ENCODE results near the gene SLC6A19. TPM values are rescaled to one million over a fixed set of nuclear protein-coding genes. Genes with fewer than 3 reads are reported as not detected.

SLC6A19 gene
- total RNA-seq, 2 donors from 2014 or later, result not detected

GRCh38 chr5:1161108-1161832 is 40.1 kb upstream of the SLC6A19 start:
- H3K4me1 Mint-ChIP-seq (ENCODE audit: low read depth), result no peaks in the 10 kb centered on the region
- peaks cover 2 to 3% of the 10 kb centered on the region in 2 donors for H3K36me3 Mint-ChIP-seq (ENCODE audit: insufficient read depth in 2 of 2)
- H3K27me3 Mint-ChIP-seq (ENCODE audit: low read depth), result peaks cover 51% of the 10 kb centered on the region
- H3K4me3 Mint-ChIP-seq, result no peak overlapping the region
- DNase-seq, result no peak
- no peaks in the 10 kb centered on the region for H3K9me3 Mint-ChIP-seq
- no peak for ATAC-seq (replicated peaks in 1 of 2)
- H3K27ac Mint-ChIP-seq, result no peak overlapping the region

DNA sequence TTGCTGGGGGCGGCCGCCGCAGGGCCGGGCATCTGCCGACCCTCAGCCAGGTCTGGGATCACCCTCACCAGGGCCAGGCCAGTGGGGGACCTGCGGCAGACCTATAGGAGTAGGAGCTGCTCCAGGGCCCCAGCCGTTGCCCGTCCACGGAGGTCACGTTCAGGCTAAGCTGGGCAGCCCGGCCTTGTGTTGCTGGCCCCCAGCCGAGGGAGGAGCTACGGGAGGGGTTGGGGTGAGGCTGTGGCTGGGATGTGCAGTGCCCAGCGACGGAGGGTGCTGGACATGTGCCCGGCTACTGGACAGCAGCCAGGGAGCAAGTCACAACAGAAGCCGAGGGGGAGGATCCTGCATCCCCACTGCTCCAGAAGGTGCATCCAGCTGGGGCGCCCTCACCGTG is 39.6 kb upstream of the SLC6A19 start:
- peaks cover 52% of the 10 kb centered on the region for H3K27me3 Mint-ChIP-seq (ENCODE audit: low read depth)
- DNase-seq, result no peak
- H3K4me3 Mint-ChIP-seq, result no peak overlapping the region
- H3K27ac Mint-ChIP-seq, result no peak overlapping the region
- H3K36me3 Mint-ChIP-seq (ENCODE audit: insufficient read depth in 2 of 2), result peaks cover 2 to 3% of the 10 kb centered on the region in 2 donors
- no peaks in the 10 kb centered on the region for H3K9me3 Mint-ChIP-seq
- no peaks in the 10 kb centered on the region for H3K4me1 Mint-ChIP-seq (ENCODE audit: low read depth)
- ATAC-seq (replicated peaks in 1 of 2), result no peak

- Mint-ChIP-seq H3K27me3 (ENCODE audit: low read depth) (peaks cover 50% of the 10 kb centered on the region), H3K4me1 (ENCODE audit: low read depth) (no peaks in the 10 kb centered on the region), H3K9me3 (no peaks in the 10 kb centered on the region), H3K4me3 (no peak overlapping the region), H3K27ac (no peak overlapping the region), H3K36me3 (ENCODE audit: insufficient read depth in 2 of 2) (peaks cover 0 to 1% of the 10 kb centered on the region in 2 donors)
- ATAC-seq (replicated peaks in 1 of 2) (no peak), DNase-seq (no peak)
These were observed 39.1 kb upstream of the SLC6A19 start for GRCh38 chr5:1162276-1162675.

GRCh38 chr5:1162751-1163150 is 38.6 kb upstream of the SLC6A19 start:
- Mint-ChIP-seq H3K27ac (no peak overlapping the region), H3K4me1 (ENCODE audit: low read depth) (peaks cover under 1% of the 10 kb centered on the region), H3K36me3 (ENCODE audit: insufficient read depth in 2 of 2) (no peaks in the 10 kb centered on the region), H3K27me3 (ENCODE audit: low read depth) (peaks cover 45% of the 10 kb centered on the region), H3K4me3 (no peak overlapping the region), H3K9me3 (no peaks in the 10 kb centered on the region)
- no peak for DNase-seq
- no peak for ATAC-seq (replicated peaks in 1 of 2)

DNA sequence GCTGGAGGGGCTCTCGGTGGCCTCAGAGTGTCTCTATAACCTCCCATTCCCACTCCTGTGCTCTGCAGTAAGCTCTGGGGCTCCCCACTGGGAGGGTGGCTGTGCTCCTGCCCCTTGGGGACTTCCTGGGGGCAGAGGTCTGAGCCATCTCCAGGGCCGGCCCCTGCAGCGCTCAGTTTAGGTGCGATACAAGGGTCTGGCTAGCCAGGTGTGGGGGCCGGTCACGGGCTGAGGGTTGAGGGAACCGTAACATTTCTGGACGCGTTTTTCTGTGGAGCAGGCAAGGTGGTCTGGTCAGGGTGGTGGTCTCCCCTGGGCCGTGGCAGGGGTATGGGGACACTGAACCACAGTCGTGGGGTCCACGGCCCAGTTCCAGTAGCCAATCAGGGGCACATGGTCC is 38.0 kb upstream of the SLC6A19 start:
- ATAC-seq (replicated peaks in 1 of 2) (no peak), DNase-seq (no peak)
- no peaks in the 10 kb centered on the region for H3K36me3 Mint-ChIP-seq (ENCODE audit: insufficient read depth in 2 of 2)
- H3K4me3 Mint-ChIP-seq, result no peak overlapping the region
- H3K9me3 Mint-ChIP-seq, result no peaks in the 10 kb centered on the region
- H3K27me3 Mint-ChIP-seq (ENCODE audit: low read depth), result peaks cover 47% of the 10 kb centered on the region
- H3K4me1 Mint-ChIP-seq (ENCODE audit: low read depth), result peaks cover 7% of the 10 kb centered on the region
- no peak overlapping the region for H3K27ac Mint-ChIP-seq

- DNase-seq (no peak), ATAC-seq (replicated peaks in 1 of 2) (no peak)
- Mint-ChIP-seq H3K4me1 (ENCODE audit: low read depth) (peaks cover 9% of the 10 kb centered on the region), H3K4me3 (no peak overlapping the region), H3K27ac (no peak overlapping the region), H3K36me3 (ENCODE audit: insufficient read depth in 2 of 2) (no peaks in the 10 kb centered on the region), H3K27me3 (ENCODE audit: low read depth) (peaks cover 43% of the 10 kb centered on the region), H3K9me3 (no peaks in the 10 kb centered on the region)
These were observed 37.5 kb upstream of the SLC6A19 start for GRCh38 chr5:1163879-1164278.

GRCh38 chr5:1164696-1165630 is 36.4 kb upstream of the SLC6A19 start:
- Mint-ChIP-seq H3K4me3 (no peak overlapping the region), H3K36me3 (ENCODE audit: insufficient read depth in 2 of 2) (no peaks in the 10 kb centered on the region), H3K27ac (no peak overlapping the region), H3K9me3 (no peaks in the 10 kb centered on the region), H3K4me1 (ENCODE audit: low read depth) (peaks cover 9% of the 10 kb centered on the region), H3K27me3 (ENCODE audit: low read depth) (peaks cover 32% of the 10 kb centered on the region)
- DNase-seq (no peak), ATAC-seq (replicated peaks in 1 of 2) (no peak)

DNA sequence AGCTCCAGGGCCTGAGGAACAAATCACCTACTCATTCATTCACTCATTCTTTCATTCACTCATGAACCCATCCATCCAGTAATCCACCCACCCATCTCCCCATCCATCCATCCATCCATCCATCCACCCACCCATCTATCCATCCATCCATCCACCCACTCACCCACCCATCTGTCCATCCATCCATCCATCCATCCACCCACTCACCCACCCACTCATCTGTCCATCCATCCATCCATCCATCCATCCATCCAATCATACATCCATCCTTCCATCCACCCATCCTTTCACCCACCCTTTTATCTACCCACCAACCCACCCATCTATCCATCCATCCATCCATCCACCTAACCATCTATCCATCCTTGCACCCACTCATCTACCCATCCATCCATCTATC is 35.5 kb upstream of the SLC6A19 start:
- ATAC-seq (replicated peaks in 1 of 2), result no peak
- DNase-seq, result no peak
- peaks cover 9% of the 10 kb centered on the region for H3K4me1 Mint-ChIP-seq (ENCODE audit: low read depth)
- no peak overlapping the region for H3K27ac Mint-ChIP-seq
- no peaks in the 10 kb centered on the region for H3K9me3 Mint-ChIP-seq
- peaks cover 27% of the 10 kb centered on the region for H3K27me3 Mint-ChIP-seq (ENCODE audit: low read depth)
- no peak overlapping the region for H3K4me3 Mint-ChIP-seq
- no peaks in the 10 kb centered on the region for H3K36me3 Mint-ChIP-seq (ENCODE audit: insufficient read depth in 2 of 2)

- DNase-seq (no peak), ATAC-seq (replicated peaks in 1 of 2) (no peak)
- Mint-ChIP-seq H3K4me1 (ENCODE audit: low read depth) (peaks cover 9% of the 10 kb centered on the region), H3K36me3 (ENCODE audit: insufficient read depth in 2 of 2) (no peaks in the 10 kb centered on the region), H3K27ac (no peak overlapping the region), H3K27me3 (ENCODE audit: low read depth) (peaks cover 27% of the 10 kb centered on the region), H3K4me3 (no peak overlapping the region), H3K9me3 (no peaks in the 10 kb centered on the region)
These were observed 35.0 kb upstream of the SLC6A19 start for GRCh38 chr5:1166370-1166769.

DNA sequence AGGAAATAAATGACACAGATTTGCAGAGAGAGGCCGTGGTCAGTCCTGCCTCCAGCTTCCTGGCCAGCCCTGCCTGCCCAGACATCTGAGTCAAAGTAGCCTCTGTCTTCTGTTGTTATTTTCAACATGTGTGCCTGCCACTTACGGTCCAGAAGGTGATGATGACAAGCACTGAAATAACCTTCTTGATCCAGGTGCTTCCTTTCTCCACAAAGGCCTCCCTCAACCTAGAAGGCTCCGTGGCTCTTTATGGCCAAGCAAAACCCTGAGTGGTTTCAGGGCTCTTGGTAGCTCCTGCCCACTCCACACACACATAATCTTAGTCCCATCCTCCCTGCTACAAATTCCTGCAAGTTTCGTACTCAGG is 34.1 kb upstream of the SLC6A19 start:
- H3K36me3 Mint-ChIP-seq (ENCODE audit: insufficient read depth in 2 of 2), result no peaks in the 10 kb centered on the region
- H3K4me3 Mint-ChIP-seq, result no peak overlapping the region
- ATAC-seq (replicated peaks in 1 of 2) (peak in 1 of 2 donors; percentile 6), DNase-seq (no peak)
- H3K4me1 Mint-ChIP-seq (ENCODE audit: low read depth), result peaks cover 9% of the 10 kb centered on the region
- peaks cover 27% of the 10 kb centered on the region for H3K27me3 Mint-ChIP-seq (ENCODE audit: low read depth)
- no peak overlapping the region for H3K27ac Mint-ChIP-seq
- no peaks in the 10 kb centered on the region for H3K9me3 Mint-ChIP-seq

- H3K9me3 Mint-ChIP-seq, result no peaks in the 10 kb centered on the region
- peak overlapping the region; percentile 71 to 82 for H3K4me3 Mint-ChIP-seq
- H3K27me3 Mint-ChIP-seq (ENCODE audit: low read depth), result peaks cover 27% of the 10 kb centered on the region
- DNase-seq, result peak; percentile 70 to 72
- H3K36me3 Mint-ChIP-seq (ENCODE audit: insufficient read depth in 2 of 2), result no peaks in the 10 kb centered on the region
- H3K4me1 Mint-ChIP-seq (ENCODE audit: low read depth), result peaks cover 10% of the 10 kb centered on the region
- ATAC-seq (replicated peaks in 1 of 2), result peak; percentile 74 to 80
- H3K27ac Mint-ChIP-seq, result no peak overlapping the region
These were observed 33.4 kb upstream of the SLC6A19 start for GRCh38 chr5:1167728-1168709.

DNA sequence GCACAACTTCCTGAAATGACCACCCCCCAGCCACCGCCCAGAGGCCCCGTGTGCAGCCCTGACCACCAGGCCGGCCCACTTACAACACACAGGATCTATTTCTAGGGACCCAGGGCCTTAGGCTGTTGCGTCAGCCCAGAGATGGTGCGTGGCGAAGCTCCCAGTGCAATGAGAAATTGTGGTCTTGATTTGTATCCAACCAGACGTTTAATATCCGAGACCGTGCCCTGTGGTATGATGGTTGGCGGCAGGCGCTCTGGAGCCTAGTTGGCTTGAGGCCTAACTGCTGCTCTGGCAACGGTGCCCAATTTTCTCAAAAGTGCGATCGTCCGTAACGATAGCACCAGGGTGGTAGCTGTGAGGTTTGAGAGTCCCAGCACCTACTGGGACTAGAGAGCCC is 32.6 kb upstream of the SLC6A19 start:
- Mint-ChIP-seq H3K4me1 (ENCODE audit: low read depth) (peaks cover 13% of the 10 kb centered on the region), H3K9me3 (no peaks in the 10 kb centered on the region), H3K4me3 (no peak overlapping the region), H3K27me3 (ENCODE audit: low read depth) (peaks cover 27% of the 10 kb centered on the region), H3K36me3 (ENCODE audit: insufficient read depth in 2 of 2) (no peaks in the 10 kb centered on the region), H3K27ac (no peak overlapping the region)
- no peak for DNase-seq
- ATAC-seq (replicated peaks in 1 of 2), result no peak
